Measurements from ENCODE around the gene TEX9.
"Not testable (repeated sequence)": the region's sequence is repeated elsewhere in the genome, so short reads cannot be mapped to it uniquely, and the experiment has no call there.

TEX9 gene

GRCh38 chr15:56410721-56411120, 45.5 kb downstream of the TEX9 start:
- DNase-seq (ENCODE audit: low read depth), result no peak
- no peak overlapping the region for H3K4me3 ChIP-seq (ENCODE audit: low read depth, low read length)
- no peak for TF ChIP-seq CTCF (IDR thresholded peaks at IDR 0.05; ENCODE audit: control insufficient read depth, extremely low read depth, insufficient read depth)

GRCh38 chr15:56411122-56411749, 46.0 kb downstream of the TEX9 start:
- H3K4me3 ChIP-seq (ENCODE audit: low read depth, low read length), result no peak overlapping the region
- DNase-seq (ENCODE audit: low read depth), result no peak
- TF ChIP-seq CTCF (IDR thresholded peaks at IDR 0.05; ENCODE audit: control insufficient read depth, extremely low read depth, insufficient read depth), result no peak

- not testable (repeated sequence) for DNase-seq (ENCODE audit: low read depth); H3K4me3 ChIP-seq (ENCODE audit: low read depth, low read length)
These were observed 48.0 kb downstream of the TEX9 start for GRCh38 chr15:56413114-56413733.

- no peak for DNase-seq (ENCODE audit: low read depth)
- no peak overlapping the region for H3K4me3 ChIP-seq (ENCODE audit: low read depth, low read length)
- TF ChIP-seq CTCF (IDR thresholded peaks at IDR 0.05; ENCODE audit: control insufficient read depth, extremely low read depth, insufficient read depth), result no peak
These were observed 60.0 kb downstream of the TEX9 start for GRCh38 chr15:56425276-56425675.

GRCh38 chr15:56425976-56426375, 60.8 kb downstream of the TEX9 start:
- no peak for TF ChIP-seq CTCF (IDR thresholded peaks at IDR 0.05; ENCODE audit: control insufficient read depth, extremely low read depth, insufficient read depth)
- no peak overlapping the region for H3K4me3 ChIP-seq (ENCODE audit: low read depth, low read length)
- no peak for DNase-seq (ENCODE audit: low read depth)

- TF ChIP-seq CTCF (IDR thresholded peaks at IDR 0.05; ENCODE audit: control insufficient read depth, extremely low read depth, insufficient read depth), result peak; percentile 51
- DNase-seq (ENCODE audit: low read depth), result peak; percentile 17
- H3K4me3 ChIP-seq (ENCODE audit: low read depth, low read length), result no peak overlapping the region
These were observed 63.7 kb downstream of the TEX9 start for GRCh38 chr15:56428821-56429458.

GRCh38 chr15:56432304-56432703, 67.1 kb downstream of the TEX9 start:
- DNase-seq (ENCODE audit: low read depth), result no peak
- no peak overlapping the region for H3K4me3 ChIP-seq (ENCODE audit: low read depth, low read length)
- TF ChIP-seq CTCF (IDR thresholded peaks at IDR 0.05; ENCODE audit: control insufficient read depth, extremely low read depth, insufficient read depth), result no peak
